ENCODE results near the gene TNS1. TPM values are rescaled to one million over a fixed set of nuclear protein-coding genes. Genes with fewer than 3 reads are reported as not detected.

TNS1 gene
- total and polyA plus RNA-seq, 2 donors: 8.3 to 21.3 TPM

GRCh38 chr2:217759991-217760390 lies 242.8 kb downstream of the TNS1 start:
- H3K9me3 ChIP-seq (ENCODE audit: control insufficient read depth in 2 of 2, insufficient read depth in 1 of 2, low read length in 1 of 2): peaks cover 2 to 4% of the 10 kb centered on the region in 2 donors
- peaks cover 11 to 21% of the 10 kb centered on the region in 2 donors for H3K4me1 ChIP-seq (ENCODE audit: control insufficient read depth in 2 of 2, insufficient read depth in 2 of 2, low read length in 2 of 2)
- H3K4me3 ChIP-seq (ENCODE audit: low read length in 2 of 2): no peak overlapping the region
- H3K27ac ChIP-seq (ENCODE audit: low read depth in 1 of 2, low read length in 1 of 2): no peak overlapping the region
- peaks cover 0 to 4% of the 10 kb centered on the region in 2 donors for H3K27me3 ChIP-seq (ENCODE audit: control insufficient read depth in 2 of 2, insufficient read depth in 1 of 2, low read length in 1 of 2)
- no peak for DNase-seq (ENCODE audit: low read depth in 6 of 9, low spot score in 9 of 9)
- no peaks in the 10 kb centered on the region for H3K36me3 ChIP-seq (ENCODE audit: control insufficient read depth in 2 of 2, insufficient read depth in 2 of 2, low read length in 1 of 2)
- WGBS: 89% methylated on average over 2 of the region's 2 CpGs

GRCh38 chr2:217757108-217757463 lies 245.7 kb downstream of the TNS1 start:
- H3K9me3 ChIP-seq (ENCODE audit: control insufficient read depth in 2 of 2, insufficient read depth in 1 of 2, low read length in 1 of 2): peaks cover 0 to 2% of the 10 kb centered on the region in 2 donors
- H3K36me3 ChIP-seq (ENCODE audit: control insufficient read depth in 2 of 2, insufficient read depth in 2 of 2, low read length in 1 of 2): no peaks in the 10 kb centered on the region
- no peak overlapping the region for H3K4me3 ChIP-seq (ENCODE audit: low read length in 2 of 2)
- peaks cover 14 to 42% of the 10 kb centered on the region in 2 donors for H3K4me1 ChIP-seq (ENCODE audit: control insufficient read depth in 2 of 2, insufficient read depth in 2 of 2, low read length in 2 of 2)
- no peak for DNase-seq (ENCODE audit: low read depth in 6 of 9, low spot score in 9 of 9)
- no peak overlapping the region for H3K27ac ChIP-seq (ENCODE audit: low read depth in 1 of 2, low read length in 1 of 2)
- peaks cover 0 to 9% of the 10 kb centered on the region in 2 donors for H3K27me3 ChIP-seq (ENCODE audit: control insufficient read depth in 2 of 2, insufficient read depth in 1 of 2, low read length in 1 of 2)
- 57% methylated on average over 2 of the region's 2 CpGs for WGBS

GRCh38 chr2:217756375-217757107 lies 246.3 kb downstream of the TNS1 start:
- DNase-seq (ENCODE audit: low read depth in 6 of 9, low spot score in 9 of 9): peak; percentile 34 to 88 (median 68)
- peaks cover 0 to 9% of the 10 kb centered on the region in 2 donors for H3K27me3 ChIP-seq (ENCODE audit: control insufficient read depth in 2 of 2, insufficient read depth in 1 of 2, low read length in 1 of 2)
- peak overlapping the region; percentile 16 to 24 for H3K4me3 ChIP-seq (ENCODE audit: low read length in 2 of 2)
- no peak overlapping the region for H3K27ac ChIP-seq (ENCODE audit: low read depth in 1 of 2, low read length in 1 of 2)
- H3K4me1 ChIP-seq (ENCODE audit: control insufficient read depth in 2 of 2, insufficient read depth in 2 of 2, low read length in 2 of 2): peaks cover 14 to 42% of the 10 kb centered on the region in 2 donors
- 14% methylated on average over 34 of the region's 34 CpGs for WGBS
- no peaks in the 10 kb centered on the region for H3K9me3 ChIP-seq (ENCODE audit: control insufficient read depth in 2 of 2, insufficient read depth in 1 of 2, low read length in 1 of 2)
- H3K36me3 ChIP-seq (ENCODE audit: control insufficient read depth in 2 of 2, insufficient read depth in 2 of 2, low read length in 1 of 2): no peaks in the 10 kb centered on the region

GRCh38 chr2:217755027-217755745 lies 247.6 kb downstream of the TNS1 start:
- Histone ChIP-seq H3K4me1 (ENCODE audit: control insufficient read depth in 2 of 2, insufficient read depth in 2 of 2, low read length in 2 of 2) (peaks cover 14 to 42% of the 10 kb centered on the region in 2 donors), H3K36me3 (ENCODE audit: control insufficient read depth in 2 of 2, insufficient read depth in 2 of 2, low read length in 1 of 2) (no peaks in the 10 kb centered on the region), H3K9me3 (ENCODE audit: control insufficient read depth in 2 of 2, insufficient read depth in 1 of 2, low read length in 1 of 2) (no peaks in the 10 kb centered on the region), H3K4me3 (ENCODE audit: low read length in 2 of 2) (no peak overlapping the region), H3K27ac (ENCODE audit: low read depth in 1 of 2, low read length in 1 of 2) (peak overlapping the region in 1 of 2 donors; percentile 24), H3K27me3 (ENCODE audit: control insufficient read depth in 2 of 2, insufficient read depth in 1 of 2, low read length in 1 of 2) (peaks cover 0 to 14% of the 10 kb centered on the region in 2 donors)
- DNase-seq (ENCODE audit: low read depth in 6 of 9, low spot score in 9 of 9): peak in 6 of 9 donors; percentile 21 to 69 (median 42)
- 14% methylated on average over 5 of the region's 5 CpGs for WGBS

- H3K27ac ChIP-seq (ENCODE audit: low read depth in 1 of 2, low read length in 1 of 2): no peak overlapping the region
- no peaks in the 10 kb centered on the region for H3K9me3 ChIP-seq (ENCODE audit: control insufficient read depth in 2 of 2, insufficient read depth in 1 of 2, low read length in 1 of 2)
- no peaks in the 10 kb centered on the region for H3K36me3 ChIP-seq (ENCODE audit: control insufficient read depth in 2 of 2, insufficient read depth in 2 of 2, low read length in 1 of 2)
- H3K4me3 ChIP-seq (ENCODE audit: low read length in 2 of 2): no peak overlapping the region
- DNase-seq (ENCODE audit: low read depth in 6 of 9, low spot score in 9 of 9): no peak
- peaks cover 14 to 42% of the 10 kb centered on the region in 2 donors for H3K4me1 ChIP-seq (ENCODE audit: control insufficient read depth in 2 of 2, insufficient read depth in 2 of 2, low read length in 2 of 2)
- H3K27me3 ChIP-seq (ENCODE audit: control insufficient read depth in 2 of 2, insufficient read depth in 1 of 2, low read length in 1 of 2): peaks cover 0 to 14% of the 10 kb centered on the region in 2 donors
- 84% methylated on average over 9 of the region's 9 CpGs for WGBS
Measured at GRCh38 chr2:217753460-217754200, 249.2 kb downstream of the TNS1 start.

- no peaks in the 10 kb centered on the region for H3K9me3 ChIP-seq (ENCODE audit: control insufficient read depth in 2 of 2, insufficient read depth in 1 of 2, low read length in 1 of 2)
- no peak overlapping the region for H3K4me3 ChIP-seq (ENCODE audit: low read length in 2 of 2)
- DNase-seq (ENCODE audit: low read depth in 6 of 9, low spot score in 9 of 9): no peak
- peaks cover 0 to 14% of the 10 kb centered on the region in 2 donors for H3K27me3 ChIP-seq (ENCODE audit: control insufficient read depth in 2 of 2, insufficient read depth in 1 of 2, low read length in 1 of 2)
- H3K4me1 ChIP-seq (ENCODE audit: control insufficient read depth in 2 of 2, insufficient read depth in 2 of 2, low read length in 2 of 2): peaks cover 14 to 42% of the 10 kb centered on the region in 2 donors
- H3K36me3 ChIP-seq (ENCODE audit: control insufficient read depth in 2 of 2, insufficient read depth in 2 of 2, low read length in 1 of 2): no peaks in the 10 kb centered on the region
- WGBS: 84% methylated on average over 10 of the region's 10 CpGs
- H3K27ac ChIP-seq (ENCODE audit: low read depth in 1 of 2, low read length in 1 of 2): no peak overlapping the region
Measured at GRCh38 chr2:217752714-217753459, 249.9 kb downstream of the TNS1 start.

GRCh38 chr2:217751952-217752351 lies 250.8 kb downstream of the TNS1 start:
- Histone ChIP-seq H3K36me3 (ENCODE audit: control insufficient read depth in 2 of 2, insufficient read depth in 2 of 2, low read length in 1 of 2) (no peaks in the 10 kb centered on the region), H3K4me1 (ENCODE audit: control insufficient read depth in 2 of 2, insufficient read depth in 2 of 2, low read length in 2 of 2) (peaks cover 14 to 40% of the 10 kb centered on the region in 2 donors), H3K9me3 (ENCODE audit: control insufficient read depth in 2 of 2, insufficient read depth in 1 of 2, low read length in 1 of 2) (no peaks in the 10 kb centered on the region), H3K4me3 (ENCODE audit: low read length in 2 of 2) (no peak overlapping the region), H3K27ac (ENCODE audit: low read depth in 1 of 2, low read length in 1 of 2) (no peak overlapping the region), H3K27me3 (ENCODE audit: control insufficient read depth in 2 of 2, insufficient read depth in 1 of 2, low read length in 1 of 2) (peaks cover 0 to 14% of the 10 kb centered on the region in 2 donors)
- WGBS: 92% methylated on average over 1 of the region's 1 CpG
- no peak for DNase-seq (ENCODE audit: low read depth in 6 of 9, low spot score in 9 of 9)

- no peak overlapping the region for H3K27ac ChIP-seq (ENCODE audit: low read depth in 1 of 2, low read length in 1 of 2)
- peaks cover 0 to 11% of the 10 kb centered on the region in 2 donors for H3K27me3 ChIP-seq (ENCODE audit: control insufficient read depth in 2 of 2, insufficient read depth in 1 of 2, low read length in 1 of 2)
- 93% methylated on average over 7 of the region's 7 CpGs for WGBS
- H3K4me3 ChIP-seq (ENCODE audit: low read length in 2 of 2): no peak overlapping the region
- peaks cover 10 to 32% of the 10 kb centered on the region in 2 donors for H3K4me1 ChIP-seq (ENCODE audit: control insufficient read depth in 2 of 2, insufficient read depth in 2 of 2, low read length in 2 of 2)
- no peak for DNase-seq (ENCODE audit: low read depth in 6 of 9, low spot score in 9 of 9)
- no peaks in the 10 kb centered on the region for H3K9me3 ChIP-seq (ENCODE audit: control insufficient read depth in 2 of 2, insufficient read depth in 1 of 2, low read length in 1 of 2)
- no peaks in the 10 kb centered on the region for H3K36me3 ChIP-seq (ENCODE audit: control insufficient read depth in 2 of 2, insufficient read depth in 2 of 2, low read length in 1 of 2)
Measured at GRCh38 chr2:217751192-217751591, 251.6 kb downstream of the TNS1 start.

Measured in thymus (tissue), 11 donors.